Measurements from ENCODE around the gene CHIC2. TPM values are rescaled to one million over a fixed set of nuclear protein-coding genes. Genes with fewer than 3 reads are reported as not detected.

The CHIC2 gene
- total and polyA plus RNA-seq, 2 donors (not counting 1 experiment from before 2014, with no cell fraction given): 39.4 to 52.0 TPM

DNA sequence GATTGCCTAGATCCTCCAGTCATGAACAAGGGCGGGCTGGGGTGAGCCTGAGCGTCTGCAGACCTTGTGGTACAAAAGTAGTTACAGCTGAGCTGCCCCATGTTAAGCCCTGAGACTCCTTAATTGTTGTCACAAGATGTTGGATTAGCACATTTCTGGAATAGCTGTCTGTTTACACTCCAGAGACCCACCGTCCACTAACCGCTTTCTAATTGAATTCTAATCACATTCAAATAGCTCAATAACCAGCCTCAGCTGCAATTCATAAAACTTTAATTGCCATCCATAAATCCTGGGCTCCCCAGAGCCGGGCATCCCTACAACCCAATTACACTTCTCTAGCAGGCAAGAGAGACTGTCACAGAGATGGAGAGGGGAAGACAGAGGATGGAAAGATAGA is 34.0 kb upstream of the CHIC2 start:
- peaks cover 31% of the 10 kb centered on the region for H3K27me3 ChIP-seq (ENCODE audit: control insufficient read depth, insufficient read depth, low read length)
- TF ChIP-seq EZH2 (IDR thresholded peaks at IDR 0.05; ENCODE audit: low read length, missing control alignments): no peak
- TF ChIP-seq, protein P1, sequence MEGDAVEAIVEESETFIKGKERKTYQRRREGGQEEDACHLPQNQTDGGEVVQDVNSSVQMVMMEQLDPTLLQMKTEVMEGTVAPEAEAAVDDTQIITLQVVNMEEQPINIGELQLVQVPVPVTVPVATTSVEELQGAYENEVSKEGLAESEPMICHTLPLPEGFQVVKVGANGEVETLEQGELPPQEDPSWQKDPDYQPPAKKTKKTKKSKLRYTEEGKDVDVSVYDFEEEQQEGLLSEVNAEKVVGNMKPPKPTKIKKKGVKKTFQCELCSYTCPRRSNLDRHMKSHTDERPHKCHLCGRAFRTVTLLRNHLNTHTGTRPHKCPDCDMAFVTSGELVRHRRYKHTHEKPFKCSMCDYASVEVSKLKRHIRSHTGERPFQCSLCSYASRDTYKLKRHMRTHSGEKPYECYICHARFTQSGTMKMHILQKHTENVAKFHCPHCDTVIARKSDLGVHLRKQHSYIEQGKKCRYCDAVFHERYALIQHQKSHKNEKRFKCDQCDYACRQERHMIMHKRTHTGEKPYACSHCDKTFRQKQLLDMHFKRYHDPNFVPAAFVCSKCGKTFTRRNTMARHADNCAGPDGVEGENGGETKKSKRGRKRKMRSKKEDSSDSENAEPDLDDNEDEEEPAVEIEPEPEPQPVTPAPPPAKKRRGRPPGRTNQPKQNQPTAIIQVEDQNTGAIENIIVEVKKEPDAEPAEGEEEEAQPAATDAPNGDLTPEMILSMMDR (conservative IDR thresholded peaks at IDR 0.05 in 1 of 2, IDR thresholded peaks at IDR 0.05 in 1 of 2; ENCODE audit: low read depth in 1 of 2, low read length in 2 of 2): no peak
- no peak for DNase-seq (ENCODE audit: low read depth in 2 of 2)

DNA sequence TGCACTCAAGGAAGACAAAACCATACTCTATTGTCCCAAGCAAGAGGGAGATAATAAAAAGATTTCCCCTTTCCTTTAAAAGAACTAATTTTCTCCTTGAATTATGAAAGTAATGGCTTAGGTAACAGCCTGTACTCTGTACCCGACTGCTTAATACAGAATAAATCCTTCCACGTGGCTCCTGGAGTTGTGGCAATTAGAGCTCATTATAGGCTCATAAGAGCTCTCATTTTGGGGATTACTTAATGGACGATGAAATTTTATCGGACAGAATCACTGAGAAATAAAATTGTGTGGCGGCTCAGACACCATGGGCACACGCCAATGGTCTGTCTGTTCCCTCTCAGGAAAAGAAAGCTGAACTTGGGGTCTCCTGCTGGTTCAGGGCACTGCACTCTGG is 32.7 kb upstream of the CHIC2 start:
- Histone ChIP-seq H3K9ac (ENCODE audit: insufficient read depth, low read length) (no peak overlapping the region), H3K4me3 (replicated peaks in 1 of 4; ENCODE audit: control extremely low read depth in 1 of 4, insufficient read depth in 1 of 4, low read depth in 3 of 4, low read length in 4 of 4) (no peak overlapping the region), H3K27me3 (ENCODE audit: control insufficient read depth, insufficient read depth, low read length) (peaks cover 31% of the 10 kb centered on the region), H3K4me1 (ENCODE audit: control insufficient read depth, extremely low read depth, insufficient read depth, low read length) (peaks cover 10% of the 10 kb centered on the region), H3K27ac (ENCODE audit: insufficient read depth, low read length) (no peak overlapping the region), H2AFZ (ENCODE audit: low read length) (no peak overlapping the region), H4K20me1 (ENCODE audit: control insufficient read depth, extremely low read depth, insufficient read depth, low read length) (no peaks in the 10 kb centered on the region), H3K79me2 (ENCODE audit: control insufficient read depth, insufficient read depth, low read length) (no peaks in the 10 kb centered on the region), H3K9me3 (ENCODE audit: control insufficient read depth, insufficient read depth, low read depth, low read length) (no peaks in the 10 kb centered on the region), H3K36me3 (ENCODE audit: control insufficient read depth, insufficient read depth, low read length) (no peaks in the 10 kb centered on the region), H3K4me2 (ENCODE audit: extremely low read depth, insufficient read depth, low read length) (no peak overlapping the region)
- no peak for TF ChIP-seq EZH2 (IDR thresholded peaks at IDR 0.05; ENCODE audit: low read length, missing control alignments)
- TF ChIP-seq, protein P1 (conservative IDR thresholded peaks at IDR 0.05 in 1 of 2, IDR thresholded peaks at IDR 0.05 in 1 of 2; ENCODE audit: low read depth in 1 of 2, low read length in 2 of 2): no peak
- no peak for DNase-seq (ENCODE audit: low read depth in 2 of 2)

More for the DNA sequence above, 34.0 kb upstream of the CHIC2 start:
- Histone ChIP-seq H3K27ac (ENCODE audit: insufficient read depth, low read length) (no peak overlapping the region), H3K79me2 (ENCODE audit: control insufficient read depth, insufficient read depth, low read length) (no peaks in the 10 kb centered on the region), H4K20me1 (ENCODE audit: control insufficient read depth, extremely low read depth, insufficient read depth, low read length) (no peaks in the 10 kb centered on the region), H3K9ac (ENCODE audit: insufficient read depth, low read length) (no peak overlapping the region), H2AFZ (ENCODE audit: low read length) (no peak overlapping the region), H3K9me3 (ENCODE audit: control insufficient read depth, insufficient read depth, low read depth, low read length) (no peaks in the 10 kb centered on the region), H3K4me1 (ENCODE audit: control insufficient read depth, extremely low read depth, insufficient read depth, low read length) (peaks cover 10% of the 10 kb centered on the region), H3K36me3 (ENCODE audit: control insufficient read depth, insufficient read depth, low read length) (no peaks in the 10 kb centered on the region), H3K4me2 (ENCODE audit: extremely low read depth, insufficient read depth, low read length) (no peak overlapping the region), H3K4me3 (replicated peaks in 1 of 4; ENCODE audit: control extremely low read depth in 1 of 4, insufficient read depth in 1 of 4, low read depth in 3 of 4, low read length in 4 of 4) (no peak overlapping the region)

DNA sequence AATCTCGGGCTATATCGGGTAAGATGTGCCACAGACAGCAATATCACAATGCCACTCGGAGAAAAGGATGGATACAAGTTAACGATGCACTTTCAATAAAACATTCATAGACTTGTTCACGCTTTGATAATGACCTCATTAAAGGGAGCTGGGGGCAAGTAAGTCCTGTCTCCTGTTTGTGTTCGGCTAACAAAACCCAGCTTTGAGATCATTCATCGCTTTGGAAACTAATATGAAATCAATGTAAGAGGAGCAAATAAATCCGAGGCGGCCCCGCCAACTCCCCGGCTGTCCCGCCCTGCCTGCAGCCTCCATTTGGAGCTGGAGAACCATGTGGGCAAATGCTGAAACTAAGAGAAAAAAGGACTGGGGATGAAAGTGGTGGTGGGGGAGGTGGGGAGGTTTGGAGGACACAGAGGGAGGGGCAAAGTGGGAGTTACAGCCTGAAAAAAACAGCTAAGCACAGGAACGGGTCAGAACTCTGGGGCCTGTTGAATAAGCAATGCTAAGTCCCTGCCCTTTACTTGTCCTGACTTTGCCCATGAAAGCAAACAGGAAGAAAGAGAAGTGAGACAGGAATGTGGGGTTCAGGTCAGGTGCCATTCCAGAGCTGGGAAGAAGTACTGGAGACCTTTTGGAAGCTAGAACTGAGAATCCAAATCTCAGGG is 32.0 kb upstream of the CHIC2 start:
- DNase-seq (ENCODE audit: low read depth in 2 of 2): no peak
- Histone ChIP-seq H3K4me2 (ENCODE audit: extremely low read depth, insufficient read depth, low read length) (no peak overlapping the region), H3K4me1 (ENCODE audit: control insufficient read depth, extremely low read depth, insufficient read depth, low read length) (peaks cover 13% of the 10 kb centered on the region), H3K4me3 (replicated peaks in 1 of 4; ENCODE audit: control extremely low read depth in 1 of 4, insufficient read depth in 1 of 4, low read depth in 3 of 4, low read length in 4 of 4) (no peak overlapping the region), H2AFZ (ENCODE audit: low read length) (no peak overlapping the region), H3K9ac (ENCODE audit: insufficient read depth, low read length) (no peak overlapping the region), H3K27ac (ENCODE audit: insufficient read depth, low read length) (no peak overlapping the region), H4K20me1 (ENCODE audit: control insufficient read depth, extremely low read depth, insufficient read depth, low read length) (no peaks in the 10 kb centered on the region), H3K79me2 (ENCODE audit: control insufficient read depth, insufficient read depth, low read length) (no peaks in the 10 kb centered on the region), H3K27me3 (ENCODE audit: control insufficient read depth, insufficient read depth, low read length) (peaks cover 25% of the 10 kb centered on the region), H3K9me3 (ENCODE audit: control insufficient read depth, insufficient read depth, low read depth, low read length) (no peaks in the 10 kb centered on the region), H3K36me3 (ENCODE audit: control insufficient read depth, insufficient read depth, low read length) (no peaks in the 10 kb centered on the region)
- TF ChIP-seq, protein P1 (conservative IDR thresholded peaks at IDR 0.05 in 1 of 2, IDR thresholded peaks at IDR 0.05 in 1 of 2; ENCODE audit: low read depth in 1 of 2, low read length in 2 of 2): no peak
- TF ChIP-seq EZH2 (IDR thresholded peaks at IDR 0.05; ENCODE audit: low read length, missing control alignments): no peak

Measured in fibroblast of lung (primary cell).